BLaER1 (cell line): ENCODE measurements around the gene NXN.
"Not testable (repeated sequence)": the region's sequence is repeated elsewhere in the genome, so short reads cannot be mapped to it uniquely, and the experiment has no call there.

Experiments
- H3K27ac ChIP-seq: shearing (Covaris generic); formaldehyde crosslinking; 2 replicates; pipeline ENCODE4 v1.8.1; 2022
- H3K27me3 ChIP-seq: shearing (Covaris generic); formaldehyde crosslinking; 2 replicates; pipeline ENCODE4 v1.8.1; 2022
- H3K36me3 ChIP-seq: shearing (Covaris generic); formaldehyde crosslinking; 2 replicates; pipeline ENCODE4 v1.8.1; 2022
- H3K4me1 ChIP-seq: shearing (Covaris generic); formaldehyde crosslinking; 2 replicates; pipeline ENCODE4 v1.8.1; 2022
- H3K4me2 ChIP-seq: shearing (Covaris generic); formaldehyde crosslinking; 2 replicates; pipeline ENCODE4 v1.8.1; 2022
- H3K4me3 ChIP-seq: shearing (Covaris generic); formaldehyde crosslinking; 2 replicates; pipeline ENCODE4 v1.8.1; 2022
- H3K9ac ChIP-seq: shearing (Covaris generic); formaldehyde crosslinking; 2 replicates; pipeline ENCODE4 v1.8.1; 2022
- H3K9me3 ChIP-seq: shearing (Covaris generic); formaldehyde crosslinking; 2 replicates; pipeline ENCODE4 v1.8.1; 2022
- H4K20me1 ChIP-seq: shearing (Covaris generic); formaldehyde crosslinking; 2 replicates; pipeline ENCODE4 v1.8.1; 2022
- Cebpa-rat ChIP-seq: shearing (Covaris generic); IDR thresholded peaks from 2 replicates; pipeline ENCODE4 v1.8.1; 2022

The NXN gene

DNA sequence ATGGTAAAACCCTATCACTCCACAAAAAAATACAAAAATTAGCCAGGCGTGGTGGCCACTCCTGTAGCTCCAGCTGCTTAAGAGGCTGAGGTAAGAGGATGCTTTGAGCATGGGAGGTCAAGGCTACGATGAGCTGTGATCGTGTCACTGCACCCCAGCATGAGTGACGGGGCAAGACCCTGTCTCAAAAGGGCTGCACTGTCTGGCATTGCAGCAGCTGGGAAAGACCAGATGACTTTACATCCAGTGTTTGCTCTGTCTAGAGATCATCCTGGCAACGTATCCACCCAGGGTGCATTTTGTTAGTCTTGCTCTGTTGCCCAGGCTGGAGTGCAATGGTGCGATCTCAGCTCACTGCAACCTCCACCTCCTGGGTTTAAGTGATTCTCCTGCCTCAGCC lies 145.4 kb downstream of the NXN start:
- H3K4me3 ChIP-seq = no peak overlapping the region
- no peak for TF ChIP-seq Cebpa-rat
- H3K9me3 ChIP-seq = peaks cover 65% of the 10 kb centered on the region
- no peak overlapping the region for H3K27ac ChIP-seq
- H4K20me1 ChIP-seq = peaks cover 42% of the 10 kb centered on the region; the same call in 1 of the 2 replicates
- H3K36me3 ChIP-seq = peaks cover 95% of the 10 kb centered on the region
- no peaks in the 10 kb centered on the region for H3K27me3 ChIP-seq
- H3K9ac ChIP-seq = no peak overlapping the region
- H3K4me1 ChIP-seq = peaks cover 46% of the 10 kb centered on the region
- H3K4me2 ChIP-seq = no peak overlapping the region

DNA sequence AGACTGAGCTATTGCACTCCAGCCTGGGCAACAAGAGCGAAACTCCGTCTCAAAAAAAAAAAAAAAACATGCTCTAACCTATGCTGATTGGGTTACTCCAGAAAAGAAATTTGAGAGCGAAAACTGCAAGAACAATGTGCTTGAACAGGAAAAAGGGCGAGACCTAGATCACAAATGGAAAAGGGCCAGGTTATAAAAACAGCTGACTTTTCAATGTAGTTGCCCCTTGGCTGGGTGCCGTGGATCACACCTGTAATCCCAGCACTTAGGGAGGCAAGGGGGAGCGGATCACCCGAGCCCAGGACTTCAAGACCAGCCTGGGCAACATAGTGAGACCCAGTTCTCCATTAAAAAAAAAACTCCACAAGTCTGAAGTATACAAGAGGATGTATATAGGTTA lies 148.6 kb downstream of the NXN start:
- H3K4me1 ChIP-seq = peaks cover 49% of the 10 kb centered on the region
- H3K27me3 ChIP-seq = no peaks in the 10 kb centered on the region
- peak overlapping the region; percentile 41; the same call in 1 of the 2 replicates for H3K4me2 ChIP-seq
- H4K20me1 ChIP-seq = peaks cover 43% of the 10 kb centered on the region; the same call in 1 of the 2 replicates
- no peak overlapping the region for H3K27ac ChIP-seq
- no peak overlapping the region for H3K9ac ChIP-seq
- peaks cover 74% of the 10 kb centered on the region for H3K36me3 ChIP-seq
- no peak overlapping the region for H3K4me3 ChIP-seq
- peaks cover 59% of the 10 kb centered on the region for H3K9me3 ChIP-seq
- TF ChIP-seq Cebpa-rat = no peak

DNA sequence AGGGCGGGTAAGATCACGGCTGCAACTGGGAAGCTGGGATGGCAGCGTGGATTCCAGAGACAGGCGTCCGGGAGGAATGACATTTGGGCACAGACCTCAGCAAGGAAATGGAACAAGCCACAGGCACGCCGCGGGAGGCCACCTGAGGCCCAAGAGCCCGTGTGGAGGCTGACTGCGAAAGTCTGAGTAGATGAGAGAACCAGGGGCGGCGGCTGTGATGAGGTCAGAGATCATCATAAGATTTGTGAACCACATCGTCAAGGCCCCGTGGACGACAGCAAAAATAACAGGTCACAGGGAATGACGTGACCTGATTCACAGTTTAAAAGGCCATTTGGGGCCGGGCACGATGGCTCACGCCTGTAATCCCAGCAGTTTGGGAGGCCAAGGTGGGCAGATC lies 149.2 kb downstream of the NXN start:
- H3K36me3 ChIP-seq = peaks cover 77% of the 10 kb centered on the region

DNA sequence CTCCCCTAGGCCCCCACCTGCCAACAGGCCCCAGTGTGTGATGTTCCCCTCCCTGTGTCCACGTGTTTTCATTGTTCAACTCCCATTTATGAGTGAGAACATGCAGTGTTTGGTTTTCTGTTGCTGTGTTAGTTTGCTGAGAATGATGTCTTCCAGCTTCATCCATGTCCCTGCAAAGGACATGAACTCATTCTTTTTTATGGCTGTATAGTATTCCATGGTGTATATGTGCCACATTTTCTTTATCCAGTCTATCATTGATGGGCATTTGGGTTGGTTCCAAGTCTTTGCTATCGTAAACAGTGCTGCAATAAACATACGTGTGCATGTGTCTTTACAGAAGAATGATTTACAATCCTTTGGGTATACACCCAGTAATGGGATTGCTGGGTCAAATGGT lies 150.0 kb downstream of the NXN start:
- not testable (repeated sequence) for H3K27me3 ChIP-seq, H3K9ac ChIP-seq, H3K4me3 ChIP-seq
- 0 out of 2 replicates have a peak overlapping the region, but pooled peaks have one; percentile 57 for H3K27ac ChIP-seq
- H3K9me3 ChIP-seq = peaks cover 48% of the 10 kb centered on the region
- peaks cover 76% of the 10 kb centered on the region for H3K36me3 ChIP-seq
- H4K20me1 ChIP-seq = peaks cover 50% of the 10 kb centered on the region; the same call in 1 of the 2 replicates
- peak overlapping the region; percentile 89; the same call in 1 of the 2 replicates for H3K4me2 ChIP-seq
- peaks cover 62% of the 10 kb centered on the region for H3K4me1 ChIP-seq

More for the DNA sequence above, 149.2 kb downstream of the NXN start:
- Histone ChIP-seq H3K9me3 (peaks cover 55% of the 10 kb centered on the region), H3K4me3 (no peak overlapping the region), H3K27me3 (no peaks in the 10 kb centered on the region), H3K9ac (no peak overlapping the region), H4K20me1 (peaks cover 47% of the 10 kb centered on the region; the same call in 1 of the 2 replicates), H3K27ac (peak overlapping the region; percentile 57; the same call in 1 of the 2 replicates), H3K4me1 (peaks cover 54% of the 10 kb centered on the region), H3K4me2 (peak overlapping the region; percentile 41)
- no peak for TF ChIP-seq Cebpa-rat

DNA sequence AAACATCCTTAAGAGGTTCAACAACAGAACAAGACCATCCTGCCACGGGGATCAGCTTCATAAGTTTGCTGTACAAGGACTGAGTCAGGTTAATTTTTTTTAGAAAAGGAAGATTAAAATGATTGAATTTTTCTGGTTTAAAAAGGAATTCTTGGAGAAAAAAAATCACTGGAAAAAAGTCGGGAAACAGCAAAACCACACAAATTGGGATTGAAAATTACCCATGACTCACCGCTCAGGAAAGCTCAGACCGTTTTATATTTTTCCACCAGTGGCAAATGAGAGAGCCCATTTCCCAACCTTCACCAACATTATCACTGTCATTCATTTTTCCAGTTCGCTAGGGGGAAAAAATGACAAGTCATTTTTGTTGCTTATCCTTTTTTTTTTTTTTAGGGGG lies 150.8 kb downstream of the NXN start:
- H3K27me3 ChIP-seq = no peaks in the 10 kb centered on the region
- no peak overlapping the region for H3K27ac ChIP-seq
- peaks cover 67% of the 10 kb centered on the region for H3K36me3 ChIP-seq
- TF ChIP-seq Cebpa-rat = no peak
- H3K9ac ChIP-seq = no peak overlapping the region
- H3K4me1 ChIP-seq = peaks cover 70% of the 10 kb centered on the region
- H3K4me2 ChIP-seq = peak overlapping the region; percentile 89; the same call in 1 of the 2 replicates
- peaks cover 50% of the 10 kb centered on the region; the same call in 1 of the 2 replicates for H4K20me1 ChIP-seq
- peaks cover 39% of the 10 kb centered on the region for H3K9me3 ChIP-seq
- no peak overlapping the region for H3K4me3 ChIP-seq

DNA sequence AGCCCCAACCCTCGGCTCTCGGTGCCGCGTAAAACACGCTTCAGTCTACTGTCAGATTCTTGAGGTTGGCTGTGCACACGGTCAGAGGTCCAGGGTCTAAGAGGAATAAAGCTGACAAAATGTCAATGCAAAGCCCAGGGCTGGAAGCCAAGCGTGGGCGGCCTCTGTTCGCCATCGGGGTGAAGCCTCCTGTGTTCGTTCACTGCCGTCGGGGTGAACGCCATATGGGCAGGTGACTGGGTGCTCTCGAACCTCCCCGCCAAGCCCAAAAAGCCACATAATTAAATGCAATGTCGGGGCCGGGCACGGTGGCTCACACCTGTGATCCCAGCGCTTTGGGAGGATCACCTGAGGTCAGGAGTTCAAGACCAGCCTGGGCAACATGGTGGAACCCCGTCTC lies 152.8 kb downstream of the NXN start:
- 0 out of 2 replicates have a peak overlapping the region, but pooled peaks have one; percentile 13 for H3K4me3 ChIP-seq
- H4K20me1 ChIP-seq = peaks cover 50% of the 10 kb centered on the region; the same call in 1 of the 2 replicates
- peak overlapping the region; percentile 79 for H3K27ac ChIP-seq
- no peak for TF ChIP-seq Cebpa-rat
- peak overlapping the region; percentile 73 for H3K9ac ChIP-seq
- H3K4me1 ChIP-seq = peaks cover 90% of the 10 kb centered on the region
- H3K27me3 ChIP-seq = no peaks in the 10 kb centered on the region
- H3K9me3 ChIP-seq = peaks cover 19% of the 10 kb centered on the region
- H3K4me2 ChIP-seq = peak overlapping the region; percentile 89
- peaks cover 61% of the 10 kb centered on the region for H3K36me3 ChIP-seq

DNA sequence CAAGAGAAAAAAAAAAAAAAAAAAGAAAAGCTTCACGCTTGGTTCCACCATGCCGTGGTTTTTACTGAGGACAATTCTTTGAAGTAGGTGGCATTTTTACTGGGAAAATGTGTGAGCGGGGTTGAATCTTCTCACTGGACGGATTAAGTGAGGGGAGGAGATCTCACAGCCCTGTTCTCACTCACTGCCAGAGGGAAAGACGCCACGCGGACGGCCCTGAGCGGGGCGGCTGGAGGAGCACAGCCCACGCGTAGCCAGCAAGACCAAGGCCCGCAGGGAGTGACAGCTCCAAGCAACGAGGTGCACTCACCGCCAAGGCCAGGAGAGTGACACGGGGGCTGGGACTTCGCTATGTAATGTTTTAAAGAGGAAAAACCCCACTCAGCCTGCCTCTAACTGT lies 154.4 kb downstream of the NXN start:
- TF ChIP-seq Cebpa-rat = no peak
- peaks cover 96% of the 10 kb centered on the region for H3K4me1 ChIP-seq
- H3K9ac ChIP-seq = peak overlapping the region; percentile 73
- peak overlapping the region; percentile 13; the same call in 1 of the 2 replicates for H3K4me3 ChIP-seq
- H3K36me3 ChIP-seq = peaks cover 48% of the 10 kb centered on the region
- peak overlapping the region; percentile 79 for H3K27ac ChIP-seq
- no peaks in the 10 kb centered on the region for H3K27me3 ChIP-seq
- peak overlapping the region; percentile 89 for H3K4me2 ChIP-seq
- peaks cover 5% of the 10 kb centered on the region; the same call in 1 of the 2 replicates for H3K9me3 ChIP-seq
- H4K20me1 ChIP-seq = peaks cover 40% of the 10 kb centered on the region; the same call in 1 of the 2 replicates

DNA sequence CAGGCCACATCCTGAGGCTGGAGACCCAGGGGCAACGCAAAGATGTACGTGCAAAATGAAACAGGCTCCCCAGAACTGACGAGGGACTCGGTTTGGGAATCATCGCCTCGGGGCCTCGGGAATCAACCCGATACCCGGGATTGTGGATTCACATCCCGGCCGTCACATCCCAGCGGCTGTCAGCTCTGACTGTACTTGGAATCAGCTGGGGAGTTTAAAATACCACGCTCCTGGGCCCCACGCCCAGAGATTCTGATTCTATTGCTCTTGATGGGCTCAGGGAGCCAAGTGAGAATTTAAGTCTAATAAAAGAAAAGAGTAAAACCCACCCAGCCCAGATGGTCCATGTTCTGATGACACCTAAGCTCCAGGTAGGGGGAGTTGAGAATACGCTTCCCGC lies 155.2 kb downstream of the NXN start:
- H3K4me3 ChIP-seq = peak overlapping the region; percentile 13; the same call in 1 of the 2 replicates
- H3K27me3 ChIP-seq = no peaks in the 10 kb centered on the region
- H4K20me1 ChIP-seq = peaks cover 35% of the 10 kb centered on the region; the same call in 1 of the 2 replicates
- no peaks in the 10 kb centered on the region for H3K9me3 ChIP-seq
- H3K36me3 ChIP-seq = peaks cover 48% of the 10 kb centered on the region
- peak overlapping the region; percentile 89 for H3K4me2 ChIP-seq
- peak overlapping the region; percentile 73; the same call in 1 of the 2 replicates for H3K9ac ChIP-seq
- peak overlapping the region; percentile 79 for H3K27ac ChIP-seq
- peaks cover 98% of the 10 kb centered on the region for H3K4me1 ChIP-seq
- no peak for TF ChIP-seq Cebpa-rat

DNA sequence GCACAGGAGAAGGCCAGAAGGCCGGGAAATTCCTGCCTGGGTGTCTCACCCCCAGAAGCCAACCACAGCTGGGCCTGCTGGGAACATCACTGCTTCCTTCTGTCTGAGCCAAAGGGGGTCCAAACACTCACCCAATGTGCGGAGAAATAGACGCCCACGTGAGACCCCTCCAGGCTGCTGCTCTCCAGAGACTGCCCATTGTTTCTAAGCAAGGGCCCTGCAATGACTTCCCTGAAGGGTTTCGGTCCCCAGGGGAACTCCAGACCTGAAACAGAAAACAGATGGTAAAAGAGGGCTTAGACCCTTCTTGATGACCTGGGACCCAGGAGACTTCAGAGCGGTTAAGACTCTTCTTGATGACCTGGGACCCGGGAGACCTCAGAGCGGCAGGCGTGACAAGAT lies 156.1 kb downstream of the NXN start:
- Histone ChIP-seq H3K4me2 (peak overlapping the region; percentile 89), H3K27me3 (no peaks in the 10 kb centered on the region), H3K4me1 (peaks cover 95% of the 10 kb centered on the region), H3K9ac (peak overlapping the region; percentile 66; the same call in 1 of the 2 replicates), H4K20me1 (peaks cover 28% of the 10 kb centered on the region; the same call in 1 of the 2 replicates), H3K36me3 (peaks cover 56% of the 10 kb centered on the region), H3K27ac (peak overlapping the region; percentile 79), H3K4me3 (0 out of 2 replicates have a peak overlapping the region, but pooled peaks have one; percentile 54), H3K9me3 (no peaks in the 10 kb centered on the region)
- no peak for TF ChIP-seq Cebpa-rat

DNA sequence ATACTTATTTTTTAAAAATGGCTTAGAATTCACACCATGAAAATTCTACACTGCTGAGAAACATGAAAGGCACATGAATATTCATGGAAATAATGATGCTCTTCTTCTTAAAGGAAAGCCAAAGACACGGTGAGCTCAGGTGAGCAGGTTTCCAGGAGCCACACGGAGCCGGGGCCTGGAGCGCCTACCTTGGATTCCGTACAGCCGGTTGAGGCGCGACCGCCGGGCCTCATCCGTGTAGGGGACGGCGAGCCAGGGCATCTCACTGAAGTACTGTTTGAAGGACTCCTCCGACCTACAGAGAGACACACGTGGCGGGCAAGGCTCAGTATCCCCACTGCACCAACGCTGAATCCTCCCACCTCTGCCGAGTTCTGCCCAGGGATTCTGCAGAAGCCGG lies 160.3 kb downstream of the NXN start:
- Histone ChIP-seq H3K27me3 (no peaks in the 10 kb centered on the region), H3K9me3 (no peaks in the 10 kb centered on the region), H3K27ac (peak overlapping the region; percentile 31), H4K20me1 (peaks cover 16% of the 10 kb centered on the region; the same call in 1 of the 2 replicates), H3K4me1 (peaks cover 54% of the 10 kb centered on the region), H3K4me3 (no peak overlapping the region), H3K36me3 (peaks cover 76% of the 10 kb centered on the region), H3K4me2 (peak overlapping the region; percentile 63), H3K9ac (no peak overlapping the region)
- no peak for TF ChIP-seq Cebpa-rat
